Transverse colon (tissue), 4 donors: Measurements from ENCODE around the gene OSBPL9. TPM values are rescaled to one million over a fixed set of nuclear protein-coding genes. Genes with fewer than 3 reads are reported as not detected.
"Not testable (repeated sequence)": the region's sequence is repeated elsewhere in the genome, so short reads cannot be mapped to it uniquely, and the experiment has no call there.

Source experiments
- DNase-seq: peaks from one replicate; pipeline ENCODE4 v3.0.0-alpha.2; 2019
- H3K27ac ChIP-seq, 4 donors: fragments of 200-600 bp; sonication (generic); 2 replicates each; pipeline ENCODE4 v1.5.1; 2016 to 2018; ENCODE audit warnings: inconsistent platforms in 4 of 4
- H3K27me3 ChIP-seq: fragments of 200-600 bp; sonication (generic); 2 replicates; pipeline ENCODE4 v1.5.1; 2017; ENCODE audit warnings: inconsistent platforms
- H3K36me3 ChIP-seq, 4 donors: fragments of 200-600 bp; sonication (generic); 2 replicates each; pipeline ENCODE4 v1.5.1; 2017 to 2019; ENCODE audit warnings: inconsistent platforms in 4 of 4
- H3K4me1 ChIP-seq, 4 donors: fragments of 200-600 bp; sonication (generic); 2 replicates each; pipeline ENCODE4 v1.5.1; 2017 to 2020; ENCODE audit warnings: inconsistent platforms in 4 of 4
- H3K4me3 ChIP-seq, 4 donors: fragments of 200-600 bp; sonication (generic); 1 replicate in 1 of 4; 2 replicates in 3 of 4; pipeline versions ENCODE4 v1.5.1 to v1.6.1; 2017 to 2019; ENCODE audit warnings: inconsistent platforms in 4 of 4
- H3K9me3 ChIP-seq, 2 donors: fragments of 200-600 bp; sonication (generic); 2 replicates each; pipeline ENCODE4 v1.5.1; 2017 to 2019; ENCODE audit warnings: inconsistent platforms in 2 of 2
- EP300 ChIP-seq: sonication (generic); formaldehyde crosslinking; IDR thresholded peaks from one replicate; pipeline ENCODE4 v1.6.1; 2017; ENCODE audit warnings: antibody characterized with exemption, low read depth
- POLR2A ChIP-seq: fragments of 450-650 bp; IDR thresholded peaks from one replicate; pipeline ENCODE4 v1.6.1; 2016; ENCODE audit warnings: antibody characterized with exemption, mild to moderate bottlenecking, moderate library complexity
- POLR2AphosphoS5 ChIP-seq, 3 donors: sonication (generic); formaldehyde crosslinking; IDR thresholded peaks; one replicate each; pipeline ENCODE4 v1.6.1; 2016; ENCODE audit warnings: antibody characterized with exemption in 3 of 3
- WGBS, 2 donors: methylation state at CpG; one replicate each; pipeline ENCODE4 v1.1.5; 2018; ENCODE audit warnings: low coverage in 1 of 2; 5-methylcytosine and 5-hydroxymethylcytosine counted together
- in situ Hi-C, 4 donors: fragments of 200-750 bp; cut with MboI; loops; one replicate each; pipeline versions ENCODE4 v1.15.0 to v1.15.1; 2017; ENCODE audit warnings: low sequenced_read_pairs in 3 of 4, low pct_ligation_motif_present in 1 of 4, low pct_unique_long_range_greater_than_20kb in 1 of 4
- intact Hi-C: fragments of 100-400 bp; cut with DNase I; formaldehyde crosslinking; loops from one replicate; pipeline ENCODE4 v1.15.1; 2023; ENCODE audit warnings: low total_unique reads
- total RNA-seq, 4 donors: library from RNA; depleted of rRNA; stranded (reverse); fragments of >200 nt; gene quantifications; one replicate each; pipeline ENCODE4 v1.1.0, GENCODE V29; 2016
- TF ChIP-seq, protein P1 (sequence below), 5 experiments: fragments of 200-600 bp in 3 of 5; fragments of 450-650 bp in 2 of 5; sonication (generic) in 3 of 5; IDR thresholded peaks; 1 replicate in 2 of 5; 2 replicates in 3 of 5; pipeline ENCODE4 v1.5.1; 2016 to 2017; ENCODE audit warnings: antibody characterized with exemption in 5 of 5, inconsistent platforms in 3 of 5, mild to moderate bottlenecking in 2 of 5, moderate library complexity in 1 of 5

The OSBPL9 gene
- total RNA-seq, 4 donors from 2014 or later, result 56.1 to 82.1 (median 65.4) TPM

DNA sequence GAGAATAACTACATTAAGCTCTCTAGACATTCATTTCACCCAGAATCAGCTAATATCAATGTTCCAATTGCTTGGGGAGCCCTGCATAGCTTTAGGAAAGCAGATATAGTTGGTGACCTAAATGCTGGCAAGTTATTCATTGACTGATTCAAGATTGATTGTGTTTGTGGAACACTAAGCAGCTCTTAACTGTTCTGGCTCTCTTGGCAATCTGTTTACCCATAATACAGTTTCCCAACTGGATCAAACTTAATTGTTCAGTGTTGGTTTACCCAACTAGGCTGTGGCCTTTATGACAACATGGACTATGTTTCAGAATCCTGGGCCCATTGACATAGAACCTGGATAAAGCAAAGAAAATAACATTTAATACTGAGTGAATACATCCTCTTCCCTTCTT, 178.0 kb downstream of the OSBPL9 start:
- peaks cover 0 to 77% (median 22%) of the 10 kb centered on the region in 4 donors for H3K36me3 ChIP-seq
- no peaks in the 10 kb centered on the region for H3K27me3 ChIP-seq
- TF ChIP-seq EP300, result no peak
- TF ChIP-seq POLR2AphosphoS5 (IDR thresholded peaks at IDR 0.05), result no peak
- no peak for TF ChIP-seq POLR2A
- TF ChIP-seq, protein P1, sequence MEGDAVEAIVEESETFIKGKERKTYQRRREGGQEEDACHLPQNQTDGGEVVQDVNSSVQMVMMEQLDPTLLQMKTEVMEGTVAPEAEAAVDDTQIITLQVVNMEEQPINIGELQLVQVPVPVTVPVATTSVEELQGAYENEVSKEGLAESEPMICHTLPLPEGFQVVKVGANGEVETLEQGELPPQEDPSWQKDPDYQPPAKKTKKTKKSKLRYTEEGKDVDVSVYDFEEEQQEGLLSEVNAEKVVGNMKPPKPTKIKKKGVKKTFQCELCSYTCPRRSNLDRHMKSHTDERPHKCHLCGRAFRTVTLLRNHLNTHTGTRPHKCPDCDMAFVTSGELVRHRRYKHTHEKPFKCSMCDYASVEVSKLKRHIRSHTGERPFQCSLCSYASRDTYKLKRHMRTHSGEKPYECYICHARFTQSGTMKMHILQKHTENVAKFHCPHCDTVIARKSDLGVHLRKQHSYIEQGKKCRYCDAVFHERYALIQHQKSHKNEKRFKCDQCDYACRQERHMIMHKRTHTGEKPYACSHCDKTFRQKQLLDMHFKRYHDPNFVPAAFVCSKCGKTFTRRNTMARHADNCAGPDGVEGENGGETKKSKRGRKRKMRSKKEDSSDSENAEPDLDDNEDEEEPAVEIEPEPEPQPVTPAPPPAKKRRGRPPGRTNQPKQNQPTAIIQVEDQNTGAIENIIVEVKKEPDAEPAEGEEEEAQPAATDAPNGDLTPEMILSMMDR (IDR thresholded peaks at IDR 0.05), result no peak
- no peaks in the 10 kb centered on the region for H3K9me3 ChIP-seq
- H3K4me1 ChIP-seq, result no peaks in the 10 kb centered on the region
- H3K27ac ChIP-seq, result no peak overlapping the region
- H3K4me3 ChIP-seq, result no peak overlapping the region
- DNase-seq, result no peak
- intact Hi-C loops (no loop called here), in situ Hi-C loops (no loop called here)

DNA sequence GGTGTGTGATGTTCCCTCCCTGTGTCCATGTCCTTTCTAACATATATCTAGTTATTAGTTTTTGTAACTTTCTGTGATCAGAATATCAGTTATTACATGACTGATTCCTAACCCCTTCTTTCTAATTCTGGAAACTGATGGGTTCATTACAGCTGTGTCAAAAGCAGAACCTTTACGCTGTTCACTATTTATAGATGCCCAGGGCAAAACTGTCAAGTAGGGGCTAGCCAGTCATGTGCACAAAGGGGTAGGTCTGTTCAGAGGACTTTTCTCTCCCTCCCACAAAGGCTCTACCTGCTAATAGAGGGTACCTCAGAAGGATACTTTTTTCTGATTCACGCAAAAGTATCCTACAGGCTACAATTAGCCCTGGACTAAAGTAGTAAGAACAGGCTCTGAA, 182.5 kb downstream of the OSBPL9 start:
- Histone ChIP-seq H3K36me3 (peaks cover 0 to 73% (median 24%) of the 10 kb centered on the region in 4 donors), H3K27me3 (no peaks in the 10 kb centered on the region), H3K4me1 (no peaks in the 10 kb centered on the region), H3K27ac (no peak overlapping the region), H3K4me3 (no peak overlapping the region), H3K9me3 (no peaks in the 10 kb centered on the region)
- no peak for TF ChIP-seq POLR2AphosphoS5 (IDR thresholded peaks at IDR 0.05)
- no peak for TF ChIP-seq EP300
- TF ChIP-seq, protein P1 (IDR thresholded peaks at IDR 0.05), result no peak
- TF ChIP-seq POLR2A, result no peak
- in situ Hi-C loops, result no loop called here
- no peak for DNase-seq
- WGBS, 2 donors, result 79 to 81% methylated on average over 2 of the region's 2 CpGs
- intact Hi-C loops, result no loop called here

DNA sequence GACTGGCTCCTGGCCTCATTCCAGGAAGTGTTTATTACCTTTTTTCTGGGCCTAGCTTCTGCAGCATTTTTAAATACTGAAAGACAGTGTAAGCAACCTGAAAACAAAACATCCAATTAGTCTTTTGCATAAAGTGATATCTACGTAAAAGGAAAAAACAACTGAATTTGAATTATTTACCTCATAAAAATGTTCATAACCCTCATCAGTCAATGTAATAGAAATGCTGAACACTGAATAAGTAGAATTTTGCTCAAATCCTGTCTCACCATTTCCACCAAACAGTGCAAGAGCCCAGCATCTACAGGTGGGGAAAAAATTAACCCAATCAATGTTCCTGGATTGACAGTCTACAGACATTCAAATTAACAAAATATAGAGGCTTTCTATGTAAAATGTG, 197.6 kb downstream of the OSBPL9 start:
- no peaks in the 10 kb centered on the region for H3K4me1 ChIP-seq
- no peaks in the 10 kb centered on the region for H3K27me3 ChIP-seq
- TF ChIP-seq POLR2A (no peak), POLR2AphosphoS5 (IDR thresholded peaks at IDR 0.05) (no peak), EP300 (no peak)
- TF ChIP-seq, protein P1 (IDR thresholded peaks at IDR 0.05), result no peak
- 92 to 100% methylated on average over 1 of the region's 1 CpG for WGBS, 2 donors
- no peaks in the 10 kb centered on the region for H3K9me3 ChIP-seq
- H3K4me3 ChIP-seq, result no peak overlapping the region
- no peak for DNase-seq
- H3K27ac ChIP-seq, result no peak overlapping the region
- in situ Hi-C loops (no loop called here), intact Hi-C loops (no loop called here)
- peaks cover 0 to 46% (median 17%) of the 10 kb centered on the region in 4 donors for H3K36me3 ChIP-seq

DNA sequence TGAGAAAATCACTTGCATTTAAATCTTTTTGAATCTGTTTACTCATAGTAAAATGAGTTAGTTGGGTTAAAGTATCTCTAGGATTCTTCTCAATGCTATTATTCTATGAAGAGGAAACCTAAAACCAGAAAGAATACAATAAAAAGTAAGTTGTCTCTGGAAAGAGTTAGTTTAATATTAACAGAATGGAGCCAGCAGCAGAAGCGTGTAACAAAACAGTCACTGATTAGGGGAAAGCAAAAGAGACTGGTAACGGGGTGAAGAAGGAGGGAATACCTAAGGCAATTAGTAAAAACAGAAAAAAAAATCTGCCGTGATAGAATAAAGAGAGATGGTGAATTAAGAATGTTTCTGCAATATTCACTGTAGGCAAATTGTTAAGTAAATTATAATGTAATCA, 201.6 kb downstream of the OSBPL9 start:
- intact Hi-C loops, result no loop called here
- DNase-seq, result no peak

DNA sequence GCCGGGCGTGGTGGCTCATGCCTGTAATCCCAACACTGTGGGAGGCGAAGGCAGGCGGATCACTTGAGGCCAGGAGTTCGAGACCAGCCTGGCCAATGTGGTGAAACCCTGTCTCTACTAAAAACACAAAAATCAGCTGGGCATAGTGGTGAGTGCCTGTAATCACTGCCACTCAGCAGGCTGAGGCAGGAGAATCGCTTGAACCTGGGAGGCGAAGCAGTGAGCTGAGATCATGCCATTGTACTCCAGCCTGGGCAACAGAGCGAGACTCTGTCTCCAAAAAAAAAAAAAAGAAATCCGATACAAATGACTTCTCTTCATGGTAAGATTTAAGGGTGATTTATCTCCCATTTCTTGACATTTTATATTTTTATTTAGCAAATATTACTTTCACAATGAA, 202.1 kb downstream of the OSBPL9 start:
- H3K36me3 ChIP-seq, result peaks cover 0 to 58% (median 24%) of the 10 kb centered on the region in 4 donors
- in situ Hi-C loops, H3K9me3 ChIP-seq, H3K27ac ChIP-seq, intact Hi-C loops, H3K4me3 ChIP-seq, DNase-seq, H3K4me1 ChIP-seq, H3K27me3 ChIP-seq: not testable (repeated sequence)
- WGBS, 2 donors, result 78 to 93% methylated on average over 9 of the region's 9 CpGs

More for the DNA sequence above, 201.6 kb downstream of the OSBPL9 start:
- H3K27me3 ChIP-seq, result no peaks in the 10 kb centered on the region
- 49 to 54% methylated on average over 3 of the region's 3 CpGs for WGBS, 2 donors
- no peak overlapping the region for H3K27ac ChIP-seq
- no peak for TF ChIP-seq POLR2AphosphoS5 (IDR thresholded peaks at IDR 0.05)
- TF ChIP-seq EP300, result no peak
- TF ChIP-seq, protein P1 (IDR thresholded peaks at IDR 0.05), result no peak
- no peak for TF ChIP-seq POLR2A
- in situ Hi-C loops, result no loop called here
- no peak overlapping the region for H3K4me3 ChIP-seq
- H3K36me3 ChIP-seq, result peaks cover 0 to 62% (median 24%) of the 10 kb centered on the region in 4 donors
- no peaks in the 10 kb centered on the region for H3K9me3 ChIP-seq
- no peaks in the 10 kb centered on the region for H3K4me1 ChIP-seq
